Coronary artery (tissue), 2 donors: ENCODE measurements around the gene MYL6B.

ENCODE experiments used
- DNase-seq: peaks from one replicate; pipeline ENCODE4 v3.0.0-alpha.2; 2017; ENCODE audit warnings: low spot score
- H3K27ac ChIP-seq, 2 donors: fragments of 200-600 bp; sonication (generic); one replicate each; pipeline ENCODE4 v1.5.1; 2016 to 2019
- H3K4me3 ChIP-seq: fragments of 200-600 bp; sonication (generic); 2 replicates; pipeline ENCODE4 v1.5.1; 2016; ENCODE audit warnings: mild to moderate bottlenecking, moderate library complexity
- CTCF ChIP-seq: fragments of 200-600 bp; sonication (generic); IDR thresholded peaks from one replicate; pipeline ENCODE4 v1.5.1; 2019; ENCODE audit warnings: antibody characterized with exemption

Gene MYL6B

GRCh38 chr12:56117778-56118687, 34.4 kb upstream of the MYL6B start, which contains the start of gene ZC3H10:
ZC3H10 (plus strand) TSS chr12:56118266; CDS start chr12:56120563, 2,297 bp downstream.
- TF ChIP-seq CTCF = no peak
- DNase-seq = peak; percentile 100
- Histone ChIP-seq H3K27ac (peak within 1 kb of the TSS; percentile 96 to 99), H3K4me3 (peak within 1 kb of the TSS; percentile 98)

- peak overlapping the region; percentile 96 to 99 for H3K27ac ChIP-seq
- TF ChIP-seq CTCF = no peak
- H3K4me3 ChIP-seq = peak overlapping the region; percentile 98
- no peak for DNase-seq
These were observed 33.6 kb upstream of the MYL6B start for GRCh38 chr12:56118688-56119357.

GRCh38 chr12:56119361-56119796, 33.0 kb upstream of the MYL6B start:
- peak overlapping the region; percentile 98 for H3K4me3 ChIP-seq
- peak overlapping the region; percentile 96 to 99 for H3K27ac ChIP-seq
- peak; percentile 87 for DNase-seq
- peak; percentile 66 for TF ChIP-seq CTCF

- DNase-seq = no peak
- H3K4me3 ChIP-seq = no peak overlapping the region
- H3K27ac ChIP-seq = peak overlapping the region; percentile 96 to 99
- no peak for TF ChIP-seq CTCF
These were observed 32.1 kb upstream of the MYL6B start for GRCh38 chr12:56120158-56120846.

GRCh38 chr12:56121204-56121870, 31.1 kb upstream of the MYL6B start:
- TF ChIP-seq CTCF = no peak
- no peak for DNase-seq
- peak overlapping the region in 1 of 2 donors; percentile 12 for H3K27ac ChIP-seq
- H3K4me3 ChIP-seq = no peak overlapping the region

GRCh38 chr12:56122637-56123036, 29.8 kb upstream of the MYL6B start:
- no peak for DNase-seq
- no peak overlapping the region for H3K4me3 ChIP-seq
- H3K27ac ChIP-seq = no peak overlapping the region
- no peak for TF ChIP-seq CTCF
